NB4 (cell line): ENCODE data around the gene PROZ.

ENCODE experiments used
- DNase-seq: peaks from one replicate; pipeline ENCODE4 v3.0.0; 2010; ENCODE audit warnings: low read depth
- H3K4me3 ChIP-seq: one replicate; pipeline ENCODE4 v1.5.1; 2011; ENCODE audit warnings: mild to moderate bottlenecking, low read depth, low read length, moderate library complexity
- MYC ChIP-seq: IDR thresholded peaks from 2 replicates; pipeline ENCODE4 v1.6.1; 2011; ENCODE audit warnings: low read depth, low read length
- POLR2A ChIP-seq: IDR thresholded peaks from 2 replicates; pipeline ENCODE4 v1.6.1; 2011; ENCODE audit warnings: mild to moderate bottlenecking; ENCODE audit not compliant: insufficient read length; ENCODE audit errors: extremely low read depth
- TF ChIP-seq, protein P1 (sequence below): IDR thresholded peaks from one replicate; pipeline ENCODE4 v1.5.1; 2012; ENCODE audit warnings: low read depth, low read length
- TF ChIP-seq, protein P2 (sequence below): IDR thresholded peaks from 2 replicates; pipeline ENCODE4 v1.6.1; 2011; ENCODE audit warnings: low read depth, low read length

The PROZ gene

DNA sequence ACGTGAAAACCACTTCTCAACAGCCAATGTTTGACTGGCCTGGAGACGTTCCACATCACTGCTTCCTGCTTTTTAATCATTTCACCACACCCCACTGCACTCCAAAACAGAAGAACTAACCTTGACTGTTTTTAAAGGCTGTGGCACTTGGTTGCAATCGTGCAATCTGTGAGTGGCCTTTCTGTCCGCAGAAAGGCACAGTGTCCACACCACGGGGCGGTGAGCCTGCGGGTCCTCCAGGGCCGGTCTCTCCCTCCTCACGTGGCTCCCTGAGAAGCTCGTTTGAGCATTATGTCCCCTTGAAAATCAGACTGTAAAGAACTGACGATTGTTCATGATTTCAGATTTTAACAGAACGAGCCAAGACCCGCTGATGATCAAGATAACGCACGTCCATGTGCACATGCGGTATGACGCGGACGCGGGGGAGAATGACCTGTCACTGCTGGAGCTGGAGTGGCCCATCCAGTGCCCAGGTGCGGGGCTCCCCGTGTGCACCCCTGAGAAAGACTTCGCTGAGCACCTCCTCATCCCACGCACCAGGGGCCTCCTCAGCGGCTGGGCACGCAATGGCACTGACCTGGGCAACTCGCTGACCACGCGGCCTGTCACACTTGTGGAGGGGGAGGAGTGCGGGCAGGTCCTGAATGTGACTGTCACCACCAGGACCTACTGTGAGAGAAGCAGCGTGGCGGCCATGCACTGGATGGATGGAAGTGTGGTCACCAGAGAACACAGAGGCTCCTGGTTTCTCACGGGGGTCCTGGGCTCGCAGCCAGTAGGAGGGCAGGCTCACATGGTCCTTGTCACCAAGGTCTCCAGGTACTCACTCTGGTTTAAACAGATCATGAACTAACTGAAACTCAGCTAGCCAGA is 13.0 kb downstream of the PROZ start:
- TF ChIP-seq, protein P1, sequence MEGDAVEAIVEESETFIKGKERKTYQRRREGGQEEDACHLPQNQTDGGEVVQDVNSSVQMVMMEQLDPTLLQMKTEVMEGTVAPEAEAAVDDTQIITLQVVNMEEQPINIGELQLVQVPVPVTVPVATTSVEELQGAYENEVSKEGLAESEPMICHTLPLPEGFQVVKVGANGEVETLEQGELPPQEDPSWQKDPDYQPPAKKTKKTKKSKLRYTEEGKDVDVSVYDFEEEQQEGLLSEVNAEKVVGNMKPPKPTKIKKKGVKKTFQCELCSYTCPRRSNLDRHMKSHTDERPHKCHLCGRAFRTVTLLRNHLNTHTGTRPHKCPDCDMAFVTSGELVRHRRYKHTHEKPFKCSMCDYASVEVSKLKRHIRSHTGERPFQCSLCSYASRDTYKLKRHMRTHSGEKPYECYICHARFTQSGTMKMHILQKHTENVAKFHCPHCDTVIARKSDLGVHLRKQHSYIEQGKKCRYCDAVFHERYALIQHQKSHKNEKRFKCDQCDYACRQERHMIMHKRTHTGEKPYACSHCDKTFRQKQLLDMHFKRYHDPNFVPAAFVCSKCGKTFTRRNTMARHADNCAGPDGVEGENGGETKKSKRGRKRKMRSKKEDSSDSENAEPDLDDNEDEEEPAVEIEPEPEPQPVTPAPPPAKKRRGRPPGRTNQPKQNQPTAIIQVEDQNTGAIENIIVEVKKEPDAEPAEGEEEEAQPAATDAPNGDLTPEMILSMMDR: no peak
- TF ChIP-seq POLR2A (no peak), MYC (no peak)
- TF ChIP-seq, protein P2, sequence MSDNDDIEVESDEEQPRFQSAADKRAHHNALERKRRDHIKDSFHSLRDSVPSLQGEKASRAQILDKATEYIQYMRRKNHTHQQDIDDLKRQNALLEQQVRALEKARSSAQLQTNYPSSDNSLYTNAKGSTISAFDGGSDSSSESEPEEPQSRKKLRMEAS: no peak
- H3K4me3 ChIP-seq: no peak overlapping the region
- DNase-seq: no peak

DNA sequence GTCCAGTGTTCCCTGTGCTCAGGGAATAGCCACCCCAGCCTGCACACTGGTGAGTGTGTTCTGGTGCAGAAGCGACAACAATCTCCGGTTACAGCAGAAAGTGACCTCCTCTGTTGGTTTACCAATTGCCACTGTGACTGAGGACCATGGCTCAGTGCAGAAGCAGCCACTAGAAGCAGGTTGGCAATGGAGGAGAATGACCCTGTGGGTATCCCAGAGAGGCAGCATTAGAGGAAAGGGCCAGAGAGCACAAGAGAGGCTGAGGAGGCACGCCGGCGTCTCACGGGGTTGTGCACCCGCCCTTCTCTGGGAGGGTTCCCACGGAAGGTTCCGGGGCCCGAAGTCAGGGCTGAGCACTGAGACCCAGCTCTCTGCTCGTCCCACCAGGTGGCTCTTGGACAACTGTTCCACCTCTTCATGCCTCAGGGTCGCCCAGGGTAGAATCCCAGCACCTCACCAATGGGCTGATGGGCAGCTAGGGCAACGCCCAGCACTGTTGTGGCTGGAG is 14.0 kb downstream of the PROZ start:
- no peak for DNase-seq
- TF ChIP-seq MYC: no peak
- TF ChIP-seq, protein P1: no peak
- no peak for TF ChIP-seq POLR2A
- TF ChIP-seq, protein P2: no peak
- no peak overlapping the region for H3K4me3 ChIP-seq

DNA sequence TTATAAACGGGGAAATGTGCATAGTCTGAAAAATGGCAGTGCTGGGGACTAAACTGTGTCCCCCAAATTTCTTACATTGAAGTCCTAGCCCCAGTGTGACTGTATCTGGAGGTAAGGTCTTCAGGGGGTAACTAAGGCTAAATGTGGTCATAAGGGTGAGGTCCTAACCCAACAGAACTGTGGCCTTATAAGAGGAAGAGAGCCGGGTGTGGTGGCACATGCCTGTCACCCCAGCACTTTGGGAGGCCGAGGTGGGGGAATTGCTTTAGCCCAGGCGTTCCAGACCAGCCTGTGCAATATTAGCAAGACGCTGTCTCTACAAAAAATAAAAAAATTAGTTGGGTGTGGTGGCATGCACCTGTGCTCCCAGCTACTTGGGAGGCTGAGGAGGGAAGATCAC is 17.8 kb downstream of the PROZ start:
- H3K4me3 ChIP-seq: no peak overlapping the region
- TF ChIP-seq MYC: no peak
- TF ChIP-seq, protein P1: no peak
- no peak for TF ChIP-seq POLR2A
- TF ChIP-seq, protein P2: no peak
- DNase-seq: no peak

GRCh38 chr13:113176822-113177221 is 18.4 kb downstream of the PROZ start:
- H3K4me3 ChIP-seq: no peak overlapping the region
- no peak for DNase-seq

GRCh38 chr13:113178070-113178895 is 19.8 kb downstream of the PROZ start:
- TF ChIP-seq MYC (no peak), POLR2A (no peak)
- TF ChIP-seq, protein P1: no peak
- TF ChIP-seq, protein P2: no peak
- DNase-seq: no peak
- no peak overlapping the region for H3K4me3 ChIP-seq

More at GRCh38 chr13:113176822-113177221, 18.4 kb downstream of the PROZ start:
- TF ChIP-seq, protein P2: no peak
- TF ChIP-seq MYC: no peak
- TF ChIP-seq, protein P1: no peak
- TF ChIP-seq POLR2A: no peak
